GM23338 (cell line): ENCODE data around the gene ACTMAP. TPM values are rescaled to one million over a fixed set of nuclear protein-coding genes. Genes with fewer than 3 reads are reported as not detected.

Experiments used
- ATAC-seq: fragments of 200-7000 bp; cut with Tn5 transposase; 3 replicates; pipeline ENCODE4 v1.9.1; 2020
- DNase-seq: peaks from one replicate; pipeline ENCODE4 v3.0.0-alpha.2; 2015; ENCODE audit warnings: low spot score
- H2AFZ ChIP-seq: fragments of 200-600 bp; sonication (generic); 2 replicates; pipeline ENCODE4 v1.8.0; 2016; ENCODE audit warnings: antibody characterized with exemption, mild to moderate bottlenecking, moderate library complexity
- H3F3A ChIP-seq: fragments of 200-600 bp; sonication (generic); replicated peaks from 2 replicates; pipeline ENCODE4 v1.8.0; 2017; ENCODE audit warnings: antibody characterized with exemption, mixed run types, low read depth
- H3K27ac ChIP-seq: fragments of 200-600 bp; sonication (generic); 2 replicates; pipeline ENCODE4 v1.6.1; 2016; ENCODE audit warnings: low read depth
- H3K27me3 ChIP-seq: fragments of 200-600 bp; sonication (generic); 2 replicates; pipeline ENCODE4 v1.8.0; 2016; ENCODE audit warnings: mild to moderate bottlenecking, mixed run types, moderate library complexity; ENCODE audit not compliant: insufficient read depth
- H3K36me3 ChIP-seq: fragments of 200-600 bp; sonication (generic); 2 replicates; pipeline ENCODE4 v1.8.0; 2016; ENCODE audit warnings: mild to moderate bottlenecking; ENCODE audit not compliant: insufficient read depth
- H3K4me1 ChIP-seq: fragments of 200-600 bp; sonication (generic); 2 replicates; pipeline ENCODE4 v1.8.0; 2016; ENCODE audit warnings: mild to moderate bottlenecking, moderate library complexity; ENCODE audit not compliant: insufficient read depth
- H3K4me2 ChIP-seq: fragments of 200-600 bp; sonication (generic); 2 replicates; pipeline ENCODE4 v1.7.1; 2017; ENCODE audit warnings: mixed run types
- H3K4me3 ChIP-seq: fragments of 200-600 bp; sonication (generic); 2 replicates; pipeline ENCODE4 v1.6.1; 2016; ENCODE audit warnings: mixed run types
- H3K79me2 ChIP-seq: fragments of 200-600 bp; sonication (generic); replicated peaks from 2 replicates; pipeline ENCODE4 v1.8.0; 2017; ENCODE audit warnings: mild to moderate bottlenecking; ENCODE audit not compliant: insufficient read depth
- H3K9me2 ChIP-seq: fragments of 200-600 bp; sonication (generic); 2 replicates; pipeline ENCODE4 v1.8.0; 2017; ENCODE audit not compliant: insufficient read depth
- H4K20me1 ChIP-seq: fragments of 200-600 bp; sonication (generic); replicated peaks from 2 replicates; pipeline ENCODE4 v1.8.0; 2017; ENCODE audit warnings: mild to moderate bottlenecking; ENCODE audit not compliant: insufficient read depth
- H3K27ac Mint-ChIP-seq: 2 replicates; pipeline ENCODE4 v1.8.0; 2020; ENCODE audit warnings: inconsistent platforms, mild to moderate bottlenecking, moderate library complexity, mixed read lengths
- H3K27me3 Mint-ChIP-seq: 3 replicates; pipeline ENCODE4 v1.8.0; 2022; ENCODE audit warnings: low read depth, mild to moderate bottlenecking, moderate library complexity, mixed read lengths, inconsistent platforms; ENCODE audit not compliant: insufficient read depth, poor library complexity
- H3K36me3 Mint-ChIP-seq: 3 replicates; pipeline ENCODE4 v1.8.0; 2021; ENCODE audit warnings: low read depth, mild to moderate bottlenecking, inconsistent platforms, moderate library complexity, mixed read lengths
- H3K4me1 Mint-ChIP-seq: 3 replicates; pipeline ENCODE4 v1.8.0; 2020; ENCODE audit warnings: mild to moderate bottlenecking, inconsistent platforms, mixed read lengths
- H3K4me3 Mint-ChIP-seq: 3 replicates; pipeline ENCODE4 v1.8.0; 2021; ENCODE audit warnings: moderate library complexity, mild to moderate bottlenecking, inconsistent platforms, mixed read lengths
- H3K9me3 Mint-ChIP-seq: 3 replicates; pipeline ENCODE4 v1.8.0; 2020; ENCODE audit warnings: moderate library complexity, mild to moderate bottlenecking, inconsistent platforms, mixed read lengths
- JUNB ChIP-seq: IDR thresholded peaks from one replicate; pipeline ENCODE4 v1.6.1; 2016; ENCODE audit warnings: antibody characterized with exemption; ENCODE audit not compliant: unreplicated experiment
- ZNF114 ChIP-seq: fragments of 250-450 bp; sonication (Bioruptor Pico); IDR thresholded peaks from 2 replicates; pipeline ENCODE4 v1.5.0; 2020; ENCODE audit warnings: mild to moderate bottlenecking, moderate library complexity
- polyA plus RNA-seq: library from polyadenylated mRNA; unstranded; fragments of >200 nt; fragmentation: Nextera tagmentation; extraction: Ambion mirVana; gene quantifications from 2 replicates; pipeline ENCODE4 v1.2.1, GENCODE V29; 2016
- total RNA-seq: library from RNA; depleted of rRNA; stranded (reverse); fragments of >200 nt; shearing (Covaris generic); gene quantifications from 2 replicates; pipeline ENCODE4 v1.2.3, GENCODE V29; 2014
- TF ChIP-seq, protein P1 (sequence below): fragments of 250-450 bp; sonication (Bioruptor Pico); IDR thresholded peaks from 2 replicates; pipeline ENCODE4 v1.5.0; 2020; ENCODE audit warnings: mild to moderate bottlenecking, moderate library complexity
- TF ChIP-seq, protein P2 (sequence below), 2 experiments: fragments of 200-600 bp in 1 of 2; sonication (generic) in 1 of 2; conservative IDR thresholded peaks; 2 replicates each; pipeline versions ENCODE4 v1.5.1 to v1.6.1; 2016 to 2017; ENCODE audit warnings: antibody characterized with exemption in 2 of 2, low read depth in 2 of 2, mild to moderate bottlenecking in 2 of 2, moderate library complexity in 1 of 2

Gene ACTMAP
- total and polyA plus RNA-seq, 2 experiments from 2014 or later: 14.9 to 16.7 TPM

DNA sequence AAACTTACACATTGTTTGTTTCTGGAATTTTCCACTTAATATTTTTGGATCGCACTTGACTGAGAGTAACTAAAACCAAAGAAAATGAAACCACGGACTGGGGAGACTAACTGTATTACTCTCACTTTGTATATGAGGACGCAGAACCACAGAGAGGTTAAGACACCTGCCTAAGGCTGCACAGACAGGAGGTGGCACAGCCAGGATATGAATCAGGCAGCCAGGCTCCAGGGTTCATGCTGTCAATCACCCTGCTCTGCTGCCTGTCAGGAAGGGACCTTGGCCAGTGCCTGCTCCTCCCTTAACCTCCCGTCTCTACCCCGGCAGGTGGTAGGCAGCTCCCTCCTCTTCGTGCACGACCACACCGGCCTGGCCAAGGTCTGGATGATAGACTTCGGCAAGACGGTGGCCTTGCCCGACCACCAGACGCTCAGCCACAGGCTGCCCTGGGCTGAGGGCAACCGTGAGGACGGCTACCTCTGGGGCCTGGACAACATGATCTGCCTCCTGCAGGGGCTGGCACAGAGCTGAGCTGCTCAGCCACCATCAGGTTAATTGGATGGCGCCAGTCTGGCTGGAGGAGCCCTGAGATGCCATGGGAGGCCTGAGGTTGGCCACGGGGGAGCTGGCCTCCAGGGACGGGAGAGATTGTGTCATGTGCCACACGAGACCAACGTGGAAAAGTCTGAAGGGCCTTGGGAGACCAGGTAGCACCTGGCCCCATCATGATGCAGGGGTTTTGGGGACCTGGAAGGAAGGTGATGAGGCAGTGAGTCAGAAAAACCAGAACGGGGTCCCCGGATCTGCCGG is 11.0 kb downstream of the ACTMAP start:
- no peaks in the 10 kb centered on the region for H3K79me2 ChIP-seq
- no peak overlapping the region for H2AFZ ChIP-seq
- DNase-seq (no peak), ATAC-seq (no peak)
- no peaks in the 10 kb centered on the region for H3K27me3 ChIP-seq
- H3K4me3 ChIP-seq: no peak overlapping the region
- H3K27me3 Mint-ChIP-seq: peaks cover 17% of the 10 kb centered on the region
- H3K9me3 Mint-ChIP-seq: 0 out of 3 replicates have a peak, but pooled peaks cover 3% of the 10 kb centered on the region
- H3K36me3 ChIP-seq: peaks cover under 1% of the 10 kb centered on the region; the same call in 1 of the 2 replicates
- H4K20me1 ChIP-seq: no peaks in the 10 kb centered on the region
- H3K4me1 ChIP-seq: no peaks in the 10 kb centered on the region; the same call in 1 of the 2 replicates
- no peak overlapping the region for H3K4me2 ChIP-seq
- H3K9me2 ChIP-seq: no peaks in the 10 kb centered on the region
- no peak overlapping the region for H3K4me3 Mint-ChIP-seq
- H3K27ac ChIP-seq: no peak overlapping the region
- H3K4me1 Mint-ChIP-seq: peaks cover 5% of the 10 kb centered on the region; the same call in 2 of the 3 replicates
- H3K27ac Mint-ChIP-seq: peak overlapping the region; percentile 44; the same call in 1 of the 2 replicates
- no peaks in the 10 kb centered on the region for H3F3A ChIP-seq
- TF ChIP-seq JUNB (no peak), ZNF114 (CRISPR knock-in tag) (no peak)
- TF ChIP-seq, protein P1, sequence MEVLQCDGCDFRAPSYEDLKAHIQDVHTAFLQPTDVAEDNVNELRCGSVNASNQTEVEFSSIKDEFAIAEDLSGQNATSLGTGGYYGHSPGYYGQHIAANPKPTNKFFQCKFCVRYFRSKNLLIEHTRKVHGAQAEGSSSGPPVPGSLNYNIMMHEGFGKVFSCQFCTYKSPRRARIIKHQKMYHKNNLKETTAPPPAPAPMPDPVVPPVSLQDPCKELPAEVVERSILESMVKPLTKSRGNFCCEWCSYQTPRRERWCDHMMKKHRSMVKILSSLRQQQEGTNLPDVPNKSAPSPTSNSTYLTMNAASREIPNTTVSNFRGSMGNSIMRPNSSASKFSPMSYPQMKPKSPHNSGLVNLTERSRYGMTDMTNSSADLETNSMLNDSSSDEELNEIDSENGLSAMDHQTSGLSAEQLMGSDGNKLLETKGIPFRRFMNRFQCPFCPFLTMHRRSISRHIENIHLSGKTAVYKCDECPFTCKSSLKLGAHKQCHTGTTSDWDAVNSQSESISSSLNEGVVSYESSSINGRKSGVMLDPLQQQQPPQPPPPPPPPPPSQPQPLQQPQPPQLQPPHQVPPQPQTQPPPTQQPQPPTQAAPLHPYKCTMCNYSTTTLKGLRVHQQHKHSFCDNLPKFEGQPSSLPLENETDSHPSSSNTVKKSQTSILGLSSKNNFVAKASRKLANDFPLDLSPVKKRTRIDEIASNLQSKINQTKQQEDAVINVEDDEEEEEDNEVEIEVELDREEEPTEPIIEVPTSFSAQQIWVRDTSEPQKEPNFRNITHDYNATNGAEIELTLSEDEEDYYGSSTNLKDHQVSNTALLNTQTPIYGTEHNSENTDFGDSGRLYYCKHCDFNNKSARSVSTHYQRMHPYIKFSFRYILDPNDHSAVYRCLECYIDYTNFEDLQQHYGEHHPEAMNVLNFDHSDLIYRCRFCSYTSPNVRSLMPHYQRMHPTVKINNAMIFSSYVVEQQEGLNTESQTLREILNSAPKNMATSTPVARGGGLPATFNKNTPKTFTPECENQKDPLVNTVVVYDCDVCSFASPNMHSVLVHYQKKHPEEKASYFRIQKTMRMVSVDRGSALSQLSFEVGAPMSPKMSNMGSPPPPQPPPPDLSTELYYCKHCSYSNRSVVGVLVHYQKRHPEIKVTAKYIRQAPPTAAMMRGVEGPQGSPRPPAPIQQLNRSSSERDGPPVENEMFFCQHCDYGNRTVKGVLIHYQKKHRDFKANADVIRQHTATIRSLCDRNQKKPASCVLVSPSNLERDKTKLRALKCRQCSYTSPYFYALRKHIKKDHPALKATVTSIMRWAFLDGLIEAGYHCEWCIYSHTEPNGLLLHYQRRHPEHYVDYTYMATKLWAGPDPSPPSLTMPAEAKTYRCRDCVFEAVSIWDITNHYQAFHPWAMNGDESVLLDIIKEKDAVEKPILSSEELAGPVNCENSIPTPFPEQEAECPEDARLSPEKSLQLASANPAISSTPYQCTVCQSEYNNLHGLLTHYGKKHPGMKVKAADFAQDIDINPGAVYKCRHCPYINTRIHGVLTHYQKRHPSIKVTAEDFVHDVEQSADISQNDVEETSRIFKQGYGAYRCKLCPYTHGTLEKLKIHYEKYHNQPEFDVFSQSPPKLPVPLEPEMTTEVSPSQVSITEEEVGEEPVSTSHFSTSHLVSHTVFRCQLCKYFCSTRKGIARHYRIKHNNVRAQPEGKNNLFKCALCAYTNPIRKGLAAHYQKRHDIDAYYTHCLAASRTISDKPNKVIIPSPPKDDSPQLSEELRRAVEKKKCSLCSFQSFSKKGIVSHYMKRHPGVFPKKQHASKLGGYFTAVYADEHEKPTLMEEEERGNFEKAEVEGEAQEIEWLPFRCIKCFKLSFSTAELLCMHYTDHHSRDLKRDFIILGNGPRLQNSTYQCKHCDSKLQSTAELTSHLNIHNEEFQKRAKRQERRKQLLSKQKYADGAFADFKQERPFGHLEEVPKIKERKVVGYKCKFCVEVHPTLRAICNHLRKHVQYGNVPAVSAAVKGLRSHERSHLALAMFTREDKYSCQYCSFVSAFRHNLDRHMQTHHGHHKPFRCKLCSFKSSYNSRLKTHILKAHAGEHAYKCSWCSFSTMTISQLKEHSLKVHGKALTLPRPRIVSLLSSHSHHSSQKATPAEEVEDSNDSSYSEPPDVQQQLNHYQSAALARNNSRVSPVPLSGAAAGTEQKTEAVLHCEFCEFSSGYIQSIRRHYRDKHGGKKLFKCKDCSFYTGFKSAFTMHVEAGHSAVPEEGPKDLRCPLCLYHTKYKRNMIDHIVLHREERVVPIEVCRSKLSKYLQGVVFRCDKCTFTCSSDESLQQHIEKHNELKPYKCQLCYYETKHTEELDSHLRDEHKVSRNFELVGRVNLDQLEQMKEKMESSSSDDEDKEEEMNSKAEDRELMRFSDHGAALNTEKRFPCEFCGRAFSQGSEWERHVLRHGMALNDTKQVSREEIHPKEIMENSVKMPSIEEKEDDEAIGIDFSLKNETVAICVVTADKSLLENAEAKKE (CRISPR knock-in tag): no peak
- TF ChIP-seq, protein P2, sequence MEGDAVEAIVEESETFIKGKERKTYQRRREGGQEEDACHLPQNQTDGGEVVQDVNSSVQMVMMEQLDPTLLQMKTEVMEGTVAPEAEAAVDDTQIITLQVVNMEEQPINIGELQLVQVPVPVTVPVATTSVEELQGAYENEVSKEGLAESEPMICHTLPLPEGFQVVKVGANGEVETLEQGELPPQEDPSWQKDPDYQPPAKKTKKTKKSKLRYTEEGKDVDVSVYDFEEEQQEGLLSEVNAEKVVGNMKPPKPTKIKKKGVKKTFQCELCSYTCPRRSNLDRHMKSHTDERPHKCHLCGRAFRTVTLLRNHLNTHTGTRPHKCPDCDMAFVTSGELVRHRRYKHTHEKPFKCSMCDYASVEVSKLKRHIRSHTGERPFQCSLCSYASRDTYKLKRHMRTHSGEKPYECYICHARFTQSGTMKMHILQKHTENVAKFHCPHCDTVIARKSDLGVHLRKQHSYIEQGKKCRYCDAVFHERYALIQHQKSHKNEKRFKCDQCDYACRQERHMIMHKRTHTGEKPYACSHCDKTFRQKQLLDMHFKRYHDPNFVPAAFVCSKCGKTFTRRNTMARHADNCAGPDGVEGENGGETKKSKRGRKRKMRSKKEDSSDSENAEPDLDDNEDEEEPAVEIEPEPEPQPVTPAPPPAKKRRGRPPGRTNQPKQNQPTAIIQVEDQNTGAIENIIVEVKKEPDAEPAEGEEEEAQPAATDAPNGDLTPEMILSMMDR (conservative IDR thresholded peaks at IDR 0.05; ENCODE audit: low read depth in 2 of 2): no peak
- H3K36me3 Mint-ChIP-seq: peaks cover 37% of the 10 kb centered on the region
